GM18873 (cell line): ENCODE data around the gene DNAI1.

Source experiments
- ATAC-seq: cut with Tn5 transposase; IDR thresholded peaks from one replicate; pipeline ENCODE4 v1.9.1; 2021; ENCODE audit warnings: mild to moderate bottlenecking, moderate library complexity, moderate number of reproducible peaks; ENCODE audit not compliant: unreplicated experiment, low FRiP score

The DNAI1 gene

GRCh38 chr9:34555936-34556525 is 97.4 kb downstream of the DNAI1 start:
- ATAC-seq: no peak

DNA sequence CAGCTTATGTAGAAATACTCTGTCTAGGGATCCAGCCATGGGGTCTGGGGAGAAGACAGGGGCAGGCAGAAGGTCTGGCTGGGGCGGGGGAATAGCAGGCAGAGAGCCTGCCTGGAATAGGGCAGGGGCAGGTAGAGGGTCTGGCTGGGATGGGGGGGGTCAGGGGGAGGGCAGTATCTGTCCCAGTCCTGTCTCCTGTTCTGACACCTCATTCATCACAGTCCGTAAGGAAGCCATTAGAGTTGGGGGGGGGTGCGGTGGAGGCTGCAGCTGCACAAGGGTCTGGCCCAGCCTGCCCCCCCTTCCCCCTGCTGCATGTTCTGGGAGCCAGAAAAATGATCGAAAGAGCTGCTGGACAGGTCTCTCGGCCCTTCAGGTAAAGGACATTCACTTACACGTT is 98.3 kb downstream of the DNAI1 start:
- ATAC-seq: no peak

DNA sequence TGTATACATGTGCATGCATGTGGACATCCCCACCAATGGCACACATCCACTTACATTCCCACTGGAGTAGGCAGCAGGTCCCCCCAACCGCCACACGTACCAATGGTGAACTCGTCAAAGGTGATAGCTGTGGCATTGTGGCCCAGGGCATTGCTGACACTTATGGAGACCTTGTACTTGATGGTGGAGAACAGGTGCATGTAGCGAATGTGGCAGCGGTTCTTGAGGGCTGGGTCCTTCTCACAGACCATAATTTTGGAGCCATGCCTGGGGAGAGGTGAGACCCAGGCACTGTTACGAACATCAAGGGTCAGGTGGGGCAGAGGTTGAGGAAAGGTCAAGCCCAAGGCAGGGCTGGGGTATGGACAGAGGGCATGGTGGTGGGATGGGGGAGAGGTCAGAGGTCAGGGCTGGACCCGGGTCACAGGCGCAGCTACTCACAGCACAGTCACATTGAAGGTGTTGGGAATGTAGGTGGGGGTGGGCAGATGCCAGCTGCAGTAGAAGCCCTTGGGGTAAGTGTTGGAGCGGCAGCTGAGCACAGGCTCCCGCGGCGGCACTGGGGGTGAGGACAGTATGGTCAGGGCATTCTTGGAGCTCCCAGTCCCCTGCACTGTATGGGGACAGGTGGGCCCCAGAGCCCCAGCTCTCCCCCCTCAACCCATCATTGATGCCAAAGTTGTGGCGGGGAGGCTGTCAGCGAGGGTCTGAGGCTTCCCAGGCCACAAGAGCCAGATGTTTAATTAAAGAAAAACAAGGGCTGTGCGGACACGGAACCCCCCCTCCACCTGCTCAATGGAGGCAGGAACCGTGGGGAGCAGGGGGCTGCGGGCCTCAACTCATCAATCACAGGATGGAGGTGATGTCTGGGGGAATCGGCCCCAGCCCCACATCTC is 99.1 kb downstream of the DNAI1 start:
- ATAC-seq: no peak

- ATAC-seq: no peak
These were observed 99.8 kb downstream of the DNAI1 start for GRCh38 chr9:34558364-34558763.

GRCh38 chr9:34558919-34559623 is 100.5 kb downstream of the DNAI1 start:
- ATAC-seq: no peak

DNA sequence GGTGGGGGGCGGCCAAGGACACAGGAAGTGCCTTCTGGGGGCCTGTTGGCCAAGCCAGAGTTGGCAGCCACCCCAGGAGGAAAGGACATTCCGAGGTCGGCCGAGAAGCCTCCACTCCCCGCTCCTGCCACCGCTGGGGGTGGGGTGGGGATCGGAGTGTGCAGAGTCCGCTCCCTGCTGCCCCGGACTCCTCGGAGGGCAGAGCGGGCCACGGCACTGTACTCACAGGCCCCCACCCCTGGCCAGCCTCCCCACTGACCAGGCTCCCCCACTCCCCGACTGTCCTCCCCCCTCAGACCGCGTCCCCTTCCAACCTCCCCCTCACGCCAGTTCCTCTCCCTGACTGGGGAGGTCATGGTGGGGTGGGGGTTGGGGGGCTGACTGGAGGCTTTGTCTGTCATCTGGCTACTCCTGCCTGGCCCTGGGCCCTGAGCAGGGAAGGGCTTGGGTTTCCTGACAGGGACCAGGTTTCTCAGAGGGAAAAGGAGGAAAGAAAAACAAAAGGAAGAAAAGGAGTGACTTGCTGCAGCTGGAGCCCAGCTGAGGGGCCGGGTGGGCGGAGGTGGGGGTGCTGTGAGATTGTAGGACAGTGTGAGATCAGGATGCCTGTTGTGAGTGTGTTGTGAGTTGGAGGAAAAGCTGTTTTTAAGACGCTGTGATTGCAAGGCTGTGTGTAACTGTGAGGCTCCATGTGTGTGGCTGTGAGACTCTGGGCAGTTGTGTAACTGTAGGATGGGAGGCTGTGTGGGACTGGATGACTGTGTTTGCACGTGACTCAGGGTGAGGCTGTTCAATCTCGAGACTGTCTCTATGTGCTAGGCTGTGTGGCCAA is 101.2 kb downstream of the DNAI1 start:
- ATAC-seq: no peak

- no peak for ATAC-seq
These were observed 102.1 kb downstream of the DNAI1 start for GRCh38 chr9:34560599-34561214.

GRCh38 chr9:34562135-34562745 is 103.6 kb downstream of the DNAI1 start:
- ATAC-seq: no peak

DNA sequence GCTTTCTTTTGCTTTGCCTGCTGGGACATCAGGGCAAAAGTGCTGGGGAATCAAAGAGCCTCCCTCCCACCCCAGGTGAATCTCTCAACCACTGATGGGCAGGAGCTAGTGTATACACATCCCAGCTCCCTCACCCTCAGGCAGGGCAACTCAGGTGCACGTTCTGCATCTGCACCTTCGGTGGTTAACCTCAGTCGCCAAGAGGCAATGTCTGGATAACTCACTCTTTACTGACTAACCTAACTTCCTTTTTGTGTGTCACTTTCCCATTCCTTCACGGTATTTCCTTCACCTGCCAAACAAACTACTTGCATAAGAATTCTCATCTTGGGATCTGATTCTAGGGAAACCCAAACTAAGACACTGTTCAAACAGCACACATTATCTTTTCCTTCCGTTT is 104.7 kb downstream of the DNAI1 start:
- ATAC-seq: no peak

GRCh38 chr9:34564617-34565016 is 106.0 kb downstream of the DNAI1 start:
- ATAC-seq: no peak

GRCh38 chr9:34565856-34566255 is 107.3 kb downstream of the DNAI1 start:
- no peak for ATAC-seq

- no peak for ATAC-seq
These were observed 107.7 kb downstream of the DNAI1 start for GRCh38 chr9:34566322-34566721.

DNA sequence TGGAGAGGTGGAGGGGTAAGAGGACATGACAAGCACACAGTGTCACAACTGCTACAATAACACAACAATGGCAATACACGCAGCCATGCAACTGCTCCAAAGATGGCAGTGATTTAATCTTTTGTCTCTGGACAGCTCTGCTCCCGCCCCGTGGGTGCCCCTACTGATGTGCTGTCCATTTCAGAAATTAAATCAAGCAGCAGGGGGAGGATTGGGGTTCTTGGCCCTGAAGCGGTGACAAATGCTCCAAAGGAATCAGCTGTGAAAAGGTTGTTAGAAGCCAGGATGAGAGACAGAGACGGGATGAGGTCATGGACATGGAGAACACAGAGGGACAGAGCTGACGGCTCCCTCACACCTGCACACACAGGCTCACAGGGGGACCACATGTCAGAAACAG is 108.4 kb downstream of the DNAI1 start:
- ATAC-seq: no peak

GRCh38 chr9:34568133-34568532 is 109.5 kb downstream of the DNAI1 start:
- no peak for ATAC-seq

DNA sequence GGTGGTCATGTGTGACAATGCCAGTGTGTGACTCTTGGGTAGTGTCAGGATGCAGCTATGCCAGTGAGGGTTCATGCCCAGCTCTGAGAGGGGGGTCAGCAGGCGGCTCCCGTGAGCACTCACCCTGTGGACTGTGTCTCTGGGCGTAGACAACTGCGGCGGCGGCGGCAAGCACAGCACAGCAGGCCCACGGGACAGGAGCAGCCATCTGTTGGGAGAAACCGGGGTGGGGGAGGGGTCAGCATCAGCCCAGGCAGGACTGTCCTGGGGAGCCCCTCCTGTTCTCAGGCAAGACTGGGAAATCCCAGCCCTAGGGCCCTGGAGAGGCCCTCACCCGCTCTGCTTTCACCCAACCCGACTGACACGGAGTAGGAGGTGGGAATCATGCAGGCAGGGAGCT is 110.2 kb downstream of the DNAI1 start:
- no peak for ATAC-seq

DNA sequence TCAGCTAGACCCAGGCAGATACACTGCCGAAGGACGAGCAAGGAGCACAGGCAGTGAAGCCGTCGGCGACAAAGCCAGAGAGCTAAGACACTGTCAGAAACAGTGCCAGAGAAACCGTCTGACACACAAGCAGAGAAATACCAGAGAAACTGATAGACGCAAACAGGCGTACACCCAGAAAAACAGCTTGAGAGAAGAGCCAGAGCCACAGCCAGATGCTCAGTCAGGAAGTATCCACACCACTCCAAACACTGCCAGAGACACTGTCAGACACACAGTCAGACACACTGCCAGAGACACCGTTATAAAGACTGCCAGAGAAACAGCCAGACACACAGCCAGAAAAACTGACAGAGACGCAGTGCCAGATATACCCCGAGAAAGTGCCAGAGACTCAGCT is 111.8 kb downstream of the DNAI1 start:
- no peak for ATAC-seq
